Ascending aorta (tissue), 2 donors: ENCODE results near the gene PPP1R1A. TPM values are rescaled to one million over a fixed set of nuclear protein-coding genes. Genes with fewer than 3 reads are reported as not detected.

Experiments
- DNase-seq, 2 donors: peaks; one replicate each; pipeline ENCODE4 v3.0.0-alpha.2; 2019; ENCODE audit warnings: low spot score in 2 of 2
- H3K27ac ChIP-seq, 2 donors: fragments of 200-600 bp; sonication (generic); one replicate each; pipeline ENCODE4 v1.5.1; 2016 to 2017; ENCODE audit warnings: mild to moderate bottlenecking in 1 of 2
- H3K27me3 ChIP-seq: fragments of 200-600 bp; sonication (generic); one replicate; pipeline ENCODE4 v1.5.1; 2017
- H3K36me3 ChIP-seq, 2 donors: fragments of 200-600 bp; sonication (generic); one replicate each; pipeline ENCODE4 v1.5.1; 2016
- H3K4me1 ChIP-seq, 2 donors: fragments of 200-600 bp; sonication (generic); one replicate each; pipeline ENCODE4 v1.5.1; 2016 to 2017; ENCODE audit warnings: mild to moderate bottlenecking in 1 of 2
- H3K4me3 ChIP-seq, 2 donors: fragments of 200-600 bp; sonication (generic); one replicate each; pipeline ENCODE4 v1.5.1; 2016 to 2017; ENCODE audit warnings: mild to moderate bottlenecking in 1 of 2
- H3K9me3 ChIP-seq, 2 donors: fragments of 200-600 bp; sonication (generic); one replicate each; pipeline ENCODE4 v1.5.1; 2016
- intact Hi-C: fragments of 100-400 bp; cut with DNase I; formaldehyde crosslinking; loops from one replicate; pipeline ENCODE4 v1.15.1; 2023
- total RNA-seq: library from RNA; depleted of rRNA; stranded (reverse); fragments of >200 nt; gene quantifications from one replicate; pipeline ENCODE4 v1.1.0, GENCODE V29; 2016
- TF ChIP-seq, protein P1 (sequence below), 3 experiments: fragments of 200-600 bp in 2 of 3; fragments of 450-650 bp in 1 of 3; sonication (generic) in 2 of 3; IDR thresholded peaks; one replicate each; pipeline ENCODE4 v1.5.1; 2016 to 2019; ENCODE audit warnings: antibody characterized with exemption in 3 of 3, mild to moderate bottlenecking in 1 of 3, moderate library complexity in 1 of 3

Gene PPP1R1A
- total RNA-seq, 1 donor from 2014 or later: 28.7 TPM

DNA sequence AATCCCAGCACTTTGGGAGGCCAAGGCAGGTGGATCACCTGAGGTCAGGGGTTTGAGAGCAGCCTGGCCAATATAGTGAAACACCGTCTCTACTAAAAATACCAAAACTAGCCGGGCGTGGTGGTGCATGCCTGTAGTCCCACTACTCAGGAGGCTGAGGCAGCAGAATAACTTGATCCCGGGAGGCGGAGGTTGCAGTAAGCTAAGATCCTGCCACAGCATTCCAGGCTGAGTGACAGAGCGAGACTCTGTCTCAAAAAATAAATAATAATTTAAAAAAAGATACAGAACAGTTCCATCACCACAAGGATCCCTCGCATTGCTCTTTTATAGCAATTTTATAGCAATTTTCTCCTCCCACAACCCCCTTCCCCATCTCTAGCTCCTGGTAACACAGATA is 43.7 kb downstream of the PPP1R1A start:
- no peak overlapping the region for H3K27ac ChIP-seq
- no peak for DNase-seq
- no peaks in the 10 kb centered on the region for H3K36me3 ChIP-seq
- H3K27me3 ChIP-seq: no peaks in the 10 kb centered on the region
- peaks cover 0 to 7% of the 10 kb centered on the region in 2 donors for H3K4me1 ChIP-seq
- intact Hi-C loops: no loop called here
- no peak overlapping the region for H3K4me3 ChIP-seq
- no peaks in the 10 kb centered on the region for H3K9me3 ChIP-seq
- TF ChIP-seq, protein P1, sequence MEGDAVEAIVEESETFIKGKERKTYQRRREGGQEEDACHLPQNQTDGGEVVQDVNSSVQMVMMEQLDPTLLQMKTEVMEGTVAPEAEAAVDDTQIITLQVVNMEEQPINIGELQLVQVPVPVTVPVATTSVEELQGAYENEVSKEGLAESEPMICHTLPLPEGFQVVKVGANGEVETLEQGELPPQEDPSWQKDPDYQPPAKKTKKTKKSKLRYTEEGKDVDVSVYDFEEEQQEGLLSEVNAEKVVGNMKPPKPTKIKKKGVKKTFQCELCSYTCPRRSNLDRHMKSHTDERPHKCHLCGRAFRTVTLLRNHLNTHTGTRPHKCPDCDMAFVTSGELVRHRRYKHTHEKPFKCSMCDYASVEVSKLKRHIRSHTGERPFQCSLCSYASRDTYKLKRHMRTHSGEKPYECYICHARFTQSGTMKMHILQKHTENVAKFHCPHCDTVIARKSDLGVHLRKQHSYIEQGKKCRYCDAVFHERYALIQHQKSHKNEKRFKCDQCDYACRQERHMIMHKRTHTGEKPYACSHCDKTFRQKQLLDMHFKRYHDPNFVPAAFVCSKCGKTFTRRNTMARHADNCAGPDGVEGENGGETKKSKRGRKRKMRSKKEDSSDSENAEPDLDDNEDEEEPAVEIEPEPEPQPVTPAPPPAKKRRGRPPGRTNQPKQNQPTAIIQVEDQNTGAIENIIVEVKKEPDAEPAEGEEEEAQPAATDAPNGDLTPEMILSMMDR (IDR thresholded peaks at IDR 0.05): no peak

DNA sequence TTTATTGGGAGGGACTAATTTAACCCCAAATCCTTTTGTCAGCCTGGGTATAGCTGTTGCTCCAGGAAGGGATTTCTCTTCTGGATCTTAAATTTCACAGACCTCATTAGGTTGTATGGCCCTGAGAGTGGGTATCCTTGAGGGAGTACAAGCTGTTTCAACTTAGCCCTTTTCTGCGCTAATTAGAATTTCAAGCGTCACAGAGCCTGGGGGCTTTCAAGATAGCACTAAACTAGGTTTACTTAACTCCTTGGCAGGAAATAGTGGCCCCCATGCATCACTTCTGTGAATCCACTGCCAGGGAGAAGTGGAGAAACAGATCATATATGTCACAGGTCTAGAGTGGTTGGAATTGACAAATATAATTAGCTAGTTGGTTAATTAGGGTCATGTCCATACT is 44.9 kb downstream of the PPP1R1A start:
- intact Hi-C loops: no loop called here
- H3K9me3 ChIP-seq: no peaks in the 10 kb centered on the region
- DNase-seq: no peak
- no peaks in the 10 kb centered on the region for H3K27me3 ChIP-seq
- TF ChIP-seq, protein P1 (IDR thresholded peaks at IDR 0.05): no peak
- no peaks in the 10 kb centered on the region for H3K36me3 ChIP-seq
- H3K4me3 ChIP-seq: no peak overlapping the region
- no peak overlapping the region for H3K27ac ChIP-seq
- no peaks in the 10 kb centered on the region for H3K4me1 ChIP-seq

DNA sequence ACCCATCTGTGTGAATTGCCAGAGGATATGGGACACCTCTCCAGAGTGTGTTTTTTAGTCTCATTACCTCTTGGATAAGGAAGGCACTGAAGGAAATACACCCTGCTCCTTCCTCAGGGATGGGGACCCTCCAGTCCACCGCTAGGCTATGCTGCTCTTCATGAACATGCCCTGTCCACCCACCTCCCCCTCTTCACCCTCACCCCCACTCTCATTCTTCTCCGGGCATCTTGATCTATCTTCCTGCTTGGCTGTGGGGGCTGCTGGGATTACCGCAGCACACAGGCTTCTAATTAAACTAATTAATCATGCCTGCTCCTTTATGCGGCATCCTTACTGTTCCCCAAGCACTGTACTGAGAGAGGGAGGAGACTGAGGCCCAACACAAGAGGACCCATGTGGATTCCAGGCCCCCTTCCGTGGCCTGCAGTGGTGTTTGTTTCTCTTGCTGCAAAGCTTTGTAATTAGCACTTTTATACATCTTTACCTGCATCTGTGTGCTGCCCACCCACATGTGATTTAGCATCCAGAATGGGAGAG is 46.6 kb downstream of the PPP1R1A start:
- TF ChIP-seq, protein P1 (IDR thresholded peaks at IDR 0.05): no peak
- intact Hi-C loops: no loop called here
- Histone ChIP-seq H3K4me1 (no peaks in the 10 kb centered on the region), H3K27ac (no peak overlapping the region), H3K4me3 (no peak overlapping the region), H3K36me3 (no peaks in the 10 kb centered on the region), H3K27me3 (no peaks in the 10 kb centered on the region), H3K9me3 (no peaks in the 10 kb centered on the region)
- no peak for DNase-seq

DNA sequence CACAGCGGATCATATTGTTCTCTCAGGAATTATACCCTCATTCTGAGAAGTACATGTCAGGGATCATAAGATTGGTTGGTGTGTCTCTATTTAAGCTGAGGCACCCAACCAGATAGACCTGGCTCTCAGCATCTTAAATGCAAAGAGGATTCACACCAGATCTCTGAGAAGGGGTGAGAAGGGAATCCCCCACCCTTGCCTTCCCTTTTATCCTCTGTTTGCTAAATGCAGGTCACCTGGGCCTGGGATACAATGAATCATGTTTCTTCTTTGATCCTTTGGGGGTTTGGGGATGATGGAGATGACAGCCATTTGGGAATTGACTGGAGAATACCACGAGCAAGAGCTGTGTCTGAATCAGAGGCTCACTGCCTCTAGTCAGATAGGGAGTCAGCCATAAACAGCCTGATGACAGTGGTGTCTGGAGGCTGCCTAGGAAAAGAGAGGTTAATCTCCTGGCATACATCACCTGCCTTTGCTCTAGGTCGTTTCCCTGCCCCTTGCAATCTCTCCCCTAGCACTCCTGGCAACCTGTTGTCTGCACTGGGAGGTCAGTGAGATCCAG is 50.2 kb downstream of the PPP1R1A start:
- TF ChIP-seq, protein P1 (IDR thresholded peaks at IDR 0.05): no peak
- Histone ChIP-seq H3K4me1 (no peaks in the 10 kb centered on the region), H3K36me3 (no peaks in the 10 kb centered on the region), H3K9me3 (no peaks in the 10 kb centered on the region), H3K27me3 (no peaks in the 10 kb centered on the region), H3K27ac (no peak overlapping the region), H3K4me3 (no peak overlapping the region)
- DNase-seq: no peak
- intact Hi-C loops: no loop called here

DNA sequence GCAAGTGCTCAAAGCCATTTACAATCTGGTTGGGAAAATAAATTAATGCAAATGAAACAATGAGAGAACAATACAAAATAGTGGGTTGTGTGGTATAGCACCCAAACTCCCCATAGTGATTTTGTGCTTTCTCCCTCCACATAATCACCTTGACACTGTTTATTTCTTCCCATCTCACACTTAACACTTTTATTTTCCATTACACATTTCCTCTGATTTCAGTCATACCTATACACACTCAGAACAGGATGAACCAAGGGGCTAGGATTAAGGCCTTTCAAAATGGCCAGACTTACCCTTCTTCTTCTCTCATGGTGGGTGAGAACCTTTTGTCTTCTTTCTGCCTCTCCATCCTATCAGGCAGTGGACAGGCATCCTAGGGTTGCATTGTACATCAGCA is 53.0 kb downstream of the PPP1R1A start:
- DNase-seq: no peak
- H3K27me3 ChIP-seq: no peaks in the 10 kb centered on the region
- no peak overlapping the region for H3K27ac ChIP-seq
- intact Hi-C loops: no loop called here
- H3K4me1 ChIP-seq: no peaks in the 10 kb centered on the region
- H3K4me3 ChIP-seq: no peak overlapping the region
- no peaks in the 10 kb centered on the region for H3K36me3 ChIP-seq
- no peaks in the 10 kb centered on the region for H3K9me3 ChIP-seq
- TF ChIP-seq, protein P1 (IDR thresholded peaks at IDR 0.05): no peak
